DMS53 treated with DMSO at 0.1 percent for 48 hours (cell line): ENCODE data around the gene PAN3.
"Not testable (repeated sequence)": the region's sequence is repeated elsewhere in the genome, so short reads cannot be mapped to it uniquely, and the experiment has no call there.

Experiments used
- DNase-seq: peaks from one replicate; lab custom pipeline; 2025; ENCODE audit not compliant: unreplicated experiment; lab: John Stamatoyannopoulos, UW

Gene PAN3, protein sequence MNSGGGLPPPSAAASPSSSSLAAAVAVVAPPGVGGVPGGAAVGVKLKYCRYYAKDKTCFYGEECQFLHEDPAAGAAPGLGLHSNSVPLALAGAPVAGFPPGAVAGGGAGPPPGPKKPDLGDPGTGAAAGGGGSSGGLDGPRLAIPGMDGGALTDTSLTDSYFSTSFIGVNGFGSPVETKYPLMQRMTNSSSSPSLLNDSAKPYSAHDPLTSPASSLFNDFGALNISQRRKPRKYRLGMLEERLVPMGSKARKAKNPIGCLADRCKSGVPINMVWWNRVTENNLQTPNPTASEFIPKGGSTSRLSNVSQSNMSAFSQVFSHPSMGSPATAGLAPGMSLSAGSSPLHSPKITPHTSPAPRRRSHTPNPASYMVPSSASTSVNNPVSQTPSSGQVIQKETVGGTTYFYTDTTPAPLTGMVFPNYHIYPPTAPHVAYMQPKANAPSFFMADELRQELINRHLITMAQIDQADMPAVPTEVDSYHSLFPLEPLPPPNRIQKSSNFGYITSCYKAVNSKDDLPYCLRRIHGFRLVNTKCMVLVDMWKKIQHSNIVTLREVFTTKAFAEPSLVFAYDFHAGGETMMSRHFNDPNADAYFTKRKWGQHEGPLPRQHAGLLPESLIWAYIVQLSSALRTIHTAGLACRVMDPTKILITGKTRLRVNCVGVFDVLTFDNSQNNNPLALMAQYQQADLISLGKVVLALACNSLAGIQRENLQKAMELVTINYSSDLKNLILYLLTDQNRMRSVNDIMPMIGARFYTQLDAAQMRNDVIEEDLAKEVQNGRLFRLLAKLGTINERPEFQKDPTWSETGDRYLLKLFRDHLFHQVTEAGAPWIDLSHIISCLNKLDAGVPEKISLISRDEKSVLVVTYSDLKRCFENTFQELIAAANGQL

DNA sequence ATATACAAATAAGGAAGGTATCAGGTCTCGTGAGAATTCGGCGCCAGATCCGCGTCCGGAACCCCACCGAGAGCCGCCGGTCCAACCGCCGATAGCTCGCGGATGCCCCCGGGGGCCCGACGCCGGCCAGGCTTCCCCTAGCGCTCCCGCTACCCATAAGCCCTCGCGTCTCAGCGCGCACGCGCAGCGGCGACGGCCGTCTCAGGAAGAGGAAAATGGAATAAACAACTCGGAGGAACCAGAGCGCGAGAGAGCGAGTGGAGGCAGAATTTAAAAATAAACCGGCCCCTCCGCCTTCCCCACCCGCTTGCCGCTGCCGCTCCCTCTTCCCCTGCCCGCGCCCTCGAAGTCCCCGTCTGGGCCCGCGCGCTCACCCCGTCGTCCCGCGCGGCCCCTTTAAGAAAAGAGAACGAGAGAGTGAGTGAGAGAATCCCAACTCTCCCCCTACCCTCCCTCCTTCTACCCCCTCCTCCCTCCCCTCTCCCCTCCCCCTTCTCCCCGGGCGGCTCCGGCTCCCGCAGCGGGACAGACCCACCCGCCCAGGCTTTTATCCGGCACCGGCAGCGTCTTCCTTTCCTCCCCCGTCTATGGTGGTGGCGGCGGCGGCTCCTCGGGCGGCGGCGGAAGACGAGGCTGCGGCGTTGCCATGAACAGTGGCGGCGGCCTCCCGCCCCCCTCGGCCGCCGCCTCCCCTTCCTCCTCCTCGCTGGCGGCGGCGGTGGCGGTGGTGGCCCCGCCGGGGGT is at the start of gene PAN3:
Gene PAN3, plus strand, starts transcription at position 534 of the 744 bp plus-strand sequence. Its CDS starts 113 bp downstream, at position 647.
- peak; percentile 80 for DNase-seq

GRCh38 chr13:28089065-28089464 is 49.3 kb upstream of the PAN3 start:
- DNase-seq = peak; percentile 46

DNA sequence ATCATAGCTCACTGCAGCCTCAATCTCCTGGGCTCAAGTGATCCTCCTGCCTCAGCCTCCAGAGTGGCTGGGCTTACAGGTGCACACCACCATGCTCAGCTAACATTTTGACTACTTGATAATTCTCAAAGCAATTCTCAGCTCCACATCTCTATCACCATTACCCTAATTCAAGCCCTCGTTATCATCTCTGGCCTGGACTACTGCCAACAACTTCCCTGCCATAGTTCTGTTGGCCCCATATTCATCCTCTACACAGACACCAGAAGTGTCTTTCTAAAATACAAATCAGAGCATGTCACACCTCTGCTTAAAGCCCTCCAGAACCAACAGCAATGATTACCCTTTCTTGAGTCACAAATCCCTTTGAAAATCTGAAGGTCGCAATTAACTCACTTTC is 45.9 kb upstream of the PAN3 start:
- no peak for DNase-seq

DNA sequence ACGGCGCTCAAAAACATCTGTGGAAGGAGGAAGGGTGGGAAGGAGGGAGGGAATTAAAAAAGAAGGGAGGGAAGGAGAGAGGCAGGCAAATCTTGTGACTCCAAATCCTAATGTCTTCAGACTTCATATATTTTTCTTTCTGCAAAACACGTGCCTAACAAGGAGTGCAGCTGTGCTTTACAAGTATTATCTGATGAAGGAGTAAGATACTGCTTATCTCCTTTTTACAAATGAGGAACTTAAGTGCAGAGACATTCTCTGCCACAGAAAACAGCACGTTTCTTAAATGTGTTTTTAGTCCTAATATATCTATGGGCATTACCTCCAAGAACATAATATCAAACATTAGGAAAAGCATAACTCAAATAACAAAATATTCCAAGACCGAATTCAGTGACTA is 44.5 kb upstream of the PAN3 start:
- DNase-seq = no peak

- DNase-seq = no peak
Measured at GRCh38 chr13:28094306-28094705, 44.0 kb upstream of the PAN3 start.

GRCh38 chr13:28097503-28097902 is 40.8 kb upstream of the PAN3 start:
- no peak for DNase-seq

DNA sequence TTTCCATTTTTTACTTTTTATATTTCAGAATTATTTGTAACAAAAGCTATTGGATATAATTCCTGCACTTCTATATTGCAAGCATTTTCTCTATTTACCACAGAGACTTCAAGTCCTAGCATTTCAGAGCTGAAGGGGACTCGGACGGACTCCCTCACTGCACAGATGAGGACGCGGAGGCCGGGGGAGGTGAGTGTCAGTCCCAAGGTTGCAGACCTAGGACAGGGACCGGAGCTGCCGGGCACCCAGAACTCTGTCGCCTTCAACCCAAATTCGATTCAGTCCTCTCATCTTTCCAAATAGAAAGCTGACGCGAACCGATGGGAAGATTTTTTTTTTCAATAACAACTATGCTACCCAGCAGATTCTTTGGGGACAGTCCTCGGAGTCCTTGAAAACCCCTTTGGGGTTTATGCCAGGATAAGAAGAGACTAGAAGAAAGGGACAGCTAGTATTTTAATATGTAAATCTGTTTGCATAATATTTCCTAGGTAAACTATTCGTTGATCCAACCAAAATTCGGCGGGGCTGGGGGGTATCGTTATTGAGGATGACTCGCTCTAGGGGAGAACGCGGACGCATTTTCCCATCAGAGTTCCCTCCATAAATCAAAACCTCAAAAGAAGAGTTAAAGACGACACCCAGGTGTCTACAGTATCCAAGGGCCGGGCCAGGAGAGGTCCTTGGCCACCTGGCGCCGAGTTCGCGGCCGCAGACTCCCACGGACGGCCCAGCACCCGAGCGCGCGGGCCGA is 38.8 kb upstream of the PAN3 start:
- no peak for DNase-seq

GRCh38 chr13:28100150-28101121 is 37.9 kb upstream of the PAN3 start, which contains the start of gene FLT3:
TSS of gene FLT3 (minus strand) at chr13:28100576. CDS start at chr13:28100510, 66 bp downstream.
- peak; percentile 65 for DNase-seq

- DNase-seq = not testable (repeated sequence)
Measured at GRCh38 chr13:28101886-28102285, 36.5 kb upstream of the PAN3 start.

DNA sequence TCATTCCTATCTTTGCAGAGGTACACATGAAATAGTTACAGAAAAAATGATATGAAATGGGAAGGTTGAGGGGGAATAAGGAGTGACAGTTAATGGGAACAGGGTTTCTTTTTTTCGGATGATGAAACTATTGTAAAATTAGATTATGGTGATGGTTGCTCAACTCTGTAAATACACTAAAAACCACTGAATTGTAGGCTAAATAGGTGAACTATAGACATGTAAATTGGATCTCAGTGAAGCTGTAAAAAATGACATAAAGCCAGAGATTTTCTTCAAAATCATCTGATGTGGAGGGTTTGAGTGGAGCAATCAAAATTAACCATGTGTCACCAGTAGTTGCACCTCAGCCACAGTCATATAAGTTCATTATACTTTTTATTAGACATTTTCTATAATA is 31.4 kb upstream of the PAN3 start:
- no peak for DNase-seq

GRCh38 chr13:28110414-28110813 is 27.9 kb upstream of the PAN3 start:
- DNase-seq = no peak

DNA sequence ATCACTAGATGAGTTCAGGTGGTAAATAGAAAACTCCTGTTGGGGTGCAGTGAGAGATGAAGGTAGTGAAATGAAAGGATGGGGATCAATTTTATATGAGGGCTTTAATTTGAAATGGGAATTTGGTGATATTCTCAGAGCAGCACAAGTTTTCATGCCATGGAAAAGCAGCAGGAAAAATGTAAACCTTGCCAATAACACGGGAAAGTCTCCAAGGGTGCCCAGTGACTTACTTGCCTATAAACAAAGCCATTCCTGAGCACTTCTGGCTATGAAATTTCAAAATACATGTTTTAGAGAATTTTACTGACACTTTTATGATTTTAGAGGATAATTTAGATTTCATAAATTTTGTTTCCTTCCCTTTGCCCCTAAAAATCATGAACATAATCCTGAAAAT is 21.6 kb upstream of the PAN3 start:
- DNase-seq = no peak

- DNase-seq = no peak
Measured at GRCh38 chr13:28117689-28118377, 20.5 kb upstream of the PAN3 start.

DNA sequence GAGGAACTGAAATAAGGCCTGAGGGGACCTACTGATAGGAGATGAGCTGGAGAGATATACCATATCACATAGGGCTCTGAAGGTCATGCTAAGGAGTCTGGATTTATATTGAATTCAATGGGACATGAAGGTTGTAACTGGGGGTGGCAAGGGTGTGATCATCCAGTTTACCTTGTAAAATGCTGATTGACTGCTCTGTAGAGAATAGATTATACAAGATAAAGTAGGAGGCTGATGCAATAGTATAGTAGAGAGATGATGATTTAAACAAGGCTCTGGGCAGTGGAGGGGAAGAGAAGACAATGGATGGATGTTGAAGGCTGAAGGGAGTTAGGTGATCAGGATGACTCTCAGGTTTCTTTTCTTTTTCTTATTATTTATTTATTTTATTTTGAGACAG is 18.0 kb upstream of the PAN3 start:
- no peak for DNase-seq

DNA sequence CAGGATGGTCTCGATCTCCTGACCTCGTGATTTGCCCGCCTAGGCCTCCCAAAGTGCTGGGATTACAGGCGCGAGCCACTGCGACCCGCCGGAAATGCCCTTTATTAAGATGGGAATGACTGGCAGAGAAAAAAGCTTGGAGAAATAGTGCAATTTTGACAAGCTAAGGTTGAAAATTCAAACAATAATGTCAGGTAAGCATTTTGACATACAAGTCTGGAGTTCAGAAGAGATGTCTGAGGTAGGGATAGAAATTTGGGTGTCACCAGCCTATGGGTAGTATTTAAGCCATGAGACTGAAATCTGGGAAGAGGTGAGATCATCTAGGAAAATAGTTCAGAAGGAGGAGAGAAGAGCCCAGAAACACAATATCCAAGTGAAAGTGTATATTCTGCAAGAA is 17.1 kb upstream of the PAN3 start:
- no peak for DNase-seq

DNA sequence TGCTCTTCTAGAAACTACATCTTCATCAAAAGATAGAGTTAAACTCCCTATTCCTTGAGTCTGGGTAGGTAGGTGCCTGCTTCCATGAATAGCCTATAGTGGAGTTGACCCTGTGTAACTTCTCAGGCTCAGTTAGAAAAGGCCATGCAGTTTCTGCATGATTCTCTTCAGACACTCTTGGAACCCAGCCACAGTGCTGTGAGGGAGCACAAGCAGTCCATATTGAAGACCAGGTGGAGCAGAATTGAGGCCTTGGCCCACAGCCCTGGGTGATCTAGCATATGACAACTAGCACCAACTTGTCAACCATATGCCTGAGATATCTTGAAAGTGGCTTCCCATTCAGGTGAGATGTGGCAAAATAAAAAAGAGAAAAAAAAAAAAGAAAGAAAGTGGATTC is 10.3 kb upstream of the PAN3 start:
- no peak for DNase-seq

DNA sequence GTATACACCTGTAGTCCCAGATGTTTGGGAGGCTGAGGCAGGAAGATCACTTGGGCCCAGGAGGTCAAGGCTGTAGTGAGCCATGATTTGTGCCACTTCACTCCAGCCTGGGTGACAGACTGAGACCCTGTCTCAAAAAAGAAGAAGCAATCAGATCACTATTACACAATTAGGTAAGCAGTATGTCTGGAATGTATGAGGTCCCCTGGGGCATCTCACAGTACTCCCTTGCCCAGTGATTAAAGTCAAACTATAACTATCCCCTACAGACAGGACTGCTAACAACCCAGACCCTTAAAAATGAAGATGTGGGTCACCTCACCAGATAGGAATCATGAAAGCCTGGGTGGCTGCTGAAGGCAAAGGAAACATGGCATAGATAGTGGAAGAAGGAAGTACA is 9.4 kb upstream of the PAN3 start:
- DNase-seq = no peak

GRCh38 chr13:28129911-28130693 is 8.2 kb upstream of the PAN3 start:
- no peak for DNase-seq
